SKM-1 treated with dmso at 0.1 percent for 144 hours (cell line): ENCODE results near the gene AP2A1.

ENCODE experiments used
- DNase-seq: peaks from one replicate; lab custom pipeline; 2025; ENCODE audit not compliant: unreplicated experiment; lab: John Stamatoyannopoulos, UW

AP2A1 gene

DNA sequence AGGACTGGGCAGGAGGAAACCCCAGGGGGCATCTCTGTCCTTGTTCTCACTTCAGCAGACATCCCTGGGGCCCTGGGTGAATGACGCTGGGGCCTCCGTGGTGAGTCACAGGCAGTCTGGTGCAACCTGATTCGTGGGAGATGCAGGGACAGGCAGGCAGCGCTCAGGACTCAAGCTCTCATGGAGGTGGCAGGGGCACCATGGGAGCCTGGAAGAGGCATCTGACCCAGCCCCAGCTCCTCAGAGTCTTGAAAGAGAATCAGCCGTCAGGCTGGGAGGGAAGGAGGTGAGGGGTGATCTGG lies 70.2 kb downstream of the AP2A1 start:
- DNase-seq = no peak

DNA sequence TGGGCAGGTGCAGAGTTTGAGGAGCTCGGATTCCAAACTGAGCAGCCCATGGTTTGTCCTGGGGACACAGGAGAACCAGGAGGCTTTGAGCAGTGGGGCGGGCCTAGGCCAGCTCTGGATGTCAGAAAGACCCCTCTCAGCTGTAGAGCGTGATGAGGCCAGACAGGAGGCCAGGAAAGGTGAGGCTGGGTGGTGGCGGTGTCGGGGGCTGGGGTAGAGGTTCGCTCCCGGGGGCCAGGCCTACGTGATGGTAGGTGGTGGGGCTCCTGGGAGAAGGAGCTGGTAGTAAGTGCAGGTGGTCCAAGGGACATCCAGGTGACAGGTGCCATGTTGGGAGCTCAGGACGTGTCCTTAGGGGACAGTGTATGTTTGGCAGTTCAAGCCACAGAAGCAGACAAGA lies 70.6 kb downstream of the AP2A1 start:
- DNase-seq = no peak

DNA sequence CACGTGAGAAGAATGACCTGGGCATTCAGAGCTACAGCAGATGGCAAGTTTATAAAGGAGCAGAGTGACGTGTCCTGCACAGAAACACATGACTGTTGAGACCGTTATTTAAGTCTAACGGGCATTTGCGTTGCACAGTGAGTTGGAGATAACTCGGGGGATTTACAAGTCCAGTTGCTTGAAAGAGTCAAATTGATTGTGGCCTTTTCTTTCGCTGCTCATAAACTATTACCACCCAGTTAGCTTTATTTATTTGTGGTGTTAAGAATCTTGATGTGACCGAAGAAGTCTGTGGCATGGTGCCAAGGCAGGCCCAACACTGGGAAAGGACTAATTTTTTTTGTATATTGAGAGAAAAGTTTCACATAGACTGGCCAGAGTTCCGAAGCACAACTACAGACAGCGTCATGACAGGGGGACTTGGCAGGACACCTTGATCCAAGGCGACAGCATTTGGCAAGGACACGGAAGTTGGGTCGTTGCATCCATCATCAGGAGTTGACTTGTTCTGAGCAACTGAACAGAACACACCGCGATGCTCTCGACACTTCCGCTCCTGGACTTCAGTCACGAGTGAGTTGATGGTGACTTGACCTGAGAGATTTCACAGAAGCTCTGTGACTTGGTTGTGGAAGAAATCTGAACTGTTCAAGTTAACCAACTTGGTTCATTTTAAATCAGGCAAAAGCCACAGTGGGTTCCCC lies 72.2 kb downstream of the AP2A1 start:
- no peak for DNase-seq

DNA sequence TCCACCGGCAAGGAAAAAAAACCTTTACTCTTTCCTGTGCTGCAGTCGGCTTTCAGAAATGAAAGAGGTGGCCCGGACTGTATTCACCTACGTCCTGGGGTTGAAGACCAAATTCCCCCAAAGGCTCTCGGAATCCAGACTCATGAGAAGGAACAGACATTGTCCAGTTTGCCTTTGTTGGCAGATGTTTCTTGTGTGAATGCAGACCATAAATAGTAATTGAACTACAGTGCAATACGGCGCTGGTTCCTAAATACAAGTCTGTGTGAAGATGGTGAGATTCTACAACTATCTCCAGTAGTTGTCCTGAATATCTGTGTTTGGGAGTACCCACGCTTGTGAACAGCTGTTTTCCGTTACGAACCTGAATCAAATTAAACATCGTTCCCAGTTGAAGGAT lies 72.9 kb downstream of the AP2A1 start:
- DNase-seq = no peak

DNA sequence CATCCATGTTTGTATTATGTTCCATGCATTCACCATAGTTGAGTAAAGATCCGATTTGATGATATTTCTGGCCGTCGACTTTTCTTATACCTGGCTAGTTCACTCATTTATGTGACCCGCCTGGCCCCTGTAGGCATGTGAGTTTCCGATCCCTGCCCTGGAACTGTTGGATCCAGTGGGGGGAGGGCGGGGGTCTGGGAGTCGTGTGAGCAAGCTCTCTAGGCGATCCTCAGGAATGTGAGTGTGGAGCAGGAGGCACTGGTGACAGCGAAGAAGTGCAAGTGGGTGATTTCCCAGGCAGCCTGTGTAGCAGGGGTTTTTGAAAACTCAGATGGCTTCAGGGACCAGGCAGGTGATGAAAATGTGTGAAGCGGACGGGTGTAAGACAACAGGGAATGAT lies 73.5 kb downstream of the AP2A1 start:
- DNase-seq = no peak

DNA sequence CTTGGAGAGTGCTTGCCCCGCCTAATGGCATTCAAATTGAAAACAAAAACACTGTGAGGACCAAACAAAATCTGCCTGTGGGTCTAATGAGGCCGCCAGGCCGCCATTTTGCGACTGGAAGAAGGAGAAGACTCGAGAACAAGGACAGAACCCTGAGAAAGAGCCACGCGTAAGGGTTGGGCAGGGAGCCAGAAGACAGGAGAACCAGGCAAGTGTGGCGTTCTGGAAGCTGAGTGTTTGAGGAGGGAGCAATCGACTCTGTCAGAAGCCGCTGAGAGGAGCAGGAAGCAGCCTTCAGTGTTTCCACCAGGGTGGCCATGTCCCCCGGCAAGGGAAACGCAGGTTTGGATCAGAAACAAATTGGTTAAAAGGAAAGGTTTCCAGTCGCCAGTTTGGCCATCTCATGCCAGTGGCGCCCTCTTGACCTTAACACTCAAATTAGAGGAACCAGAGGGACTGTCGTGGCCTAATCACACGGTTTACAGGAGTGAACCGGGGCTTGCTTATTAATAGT lies 74.0 kb downstream of the AP2A1 start:
- DNase-seq = no peak

DNA sequence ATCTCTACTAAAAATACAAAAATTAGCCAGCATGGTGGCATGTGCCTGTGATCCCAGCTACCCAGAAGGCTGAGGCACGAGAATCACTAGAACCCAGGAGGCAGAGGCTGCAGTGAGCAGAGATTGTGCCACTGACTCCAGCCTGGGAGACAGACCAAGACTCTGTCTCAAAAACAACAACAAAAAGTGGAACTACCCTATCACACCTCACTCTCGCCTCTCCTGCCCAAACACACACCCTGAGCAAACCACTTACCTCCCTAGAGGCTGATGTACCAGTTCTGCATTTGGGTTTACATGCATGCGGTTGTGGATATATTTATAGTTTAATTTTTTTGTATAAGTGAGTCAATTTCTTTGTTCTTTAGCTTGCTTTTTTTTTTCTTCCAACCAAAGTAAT lies 76.5 kb downstream of the AP2A1 start:
- no peak for DNase-seq

DNA sequence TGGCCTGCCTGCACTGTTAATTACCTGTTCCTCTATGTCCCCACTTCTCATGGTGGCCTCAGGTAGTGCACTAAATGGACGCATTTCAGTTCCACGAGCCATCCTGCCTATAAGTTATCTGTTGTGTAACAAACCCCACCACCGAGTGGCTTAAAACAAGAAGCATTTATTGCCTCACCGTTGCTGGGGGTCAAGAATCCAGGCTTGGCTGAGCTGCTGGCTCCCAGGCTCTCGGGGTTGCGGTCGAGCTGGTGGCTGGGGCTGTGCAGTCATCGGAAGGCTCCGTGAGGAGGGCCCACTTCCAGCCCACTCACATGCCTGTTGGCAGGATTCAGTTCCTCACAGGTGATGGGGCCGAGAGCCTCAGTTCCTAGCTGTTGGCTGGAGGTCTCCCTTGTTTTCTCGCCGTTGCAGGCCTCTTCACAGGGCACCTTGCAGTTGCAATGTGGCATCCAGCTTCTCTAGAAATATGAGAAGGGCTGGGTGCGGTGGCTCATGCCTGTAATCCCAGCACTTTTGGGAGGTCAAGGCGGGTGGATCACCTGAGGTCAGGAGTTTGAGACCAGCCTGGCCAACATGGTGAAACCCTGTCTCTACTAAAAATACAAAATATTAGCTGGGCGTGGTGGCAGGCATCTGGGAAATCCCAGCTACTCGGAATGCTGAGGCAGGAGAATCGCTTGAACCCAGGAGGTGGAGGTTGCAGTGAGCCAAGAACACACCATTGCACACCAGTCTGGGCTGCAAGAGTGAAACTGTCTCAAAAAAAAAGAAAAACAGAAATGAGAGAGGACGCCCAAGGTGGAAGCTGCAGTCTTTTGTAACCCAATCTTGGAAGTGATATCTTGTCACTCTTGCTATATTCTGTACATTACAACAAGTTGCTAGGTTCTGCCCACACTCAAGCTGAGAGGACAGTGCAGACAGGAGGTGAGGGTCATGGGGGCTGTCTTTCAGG lies 77.6 kb downstream of the AP2A1 start:
- peak; percentile 27 for DNase-seq

DNA sequence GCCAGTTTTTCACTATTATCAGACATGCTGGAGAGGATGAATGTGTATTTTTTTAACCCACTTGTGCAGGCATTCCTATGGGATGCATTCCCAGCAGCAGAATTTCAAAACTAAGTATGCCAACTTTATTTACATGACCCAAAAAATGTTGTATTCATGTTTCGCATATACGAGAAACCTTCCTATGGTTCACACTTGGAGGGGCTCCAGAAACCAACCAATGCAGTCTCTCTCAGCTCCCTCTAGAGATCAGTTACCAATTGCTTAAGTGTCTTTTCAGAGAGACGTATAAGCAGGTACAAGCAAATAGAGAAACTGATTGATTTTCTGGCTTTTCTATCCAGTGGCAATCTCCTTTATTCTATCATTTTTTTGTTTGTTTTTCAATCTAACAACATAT lies 78.6 kb downstream of the AP2A1 start:
- no peak for DNase-seq

DNA sequence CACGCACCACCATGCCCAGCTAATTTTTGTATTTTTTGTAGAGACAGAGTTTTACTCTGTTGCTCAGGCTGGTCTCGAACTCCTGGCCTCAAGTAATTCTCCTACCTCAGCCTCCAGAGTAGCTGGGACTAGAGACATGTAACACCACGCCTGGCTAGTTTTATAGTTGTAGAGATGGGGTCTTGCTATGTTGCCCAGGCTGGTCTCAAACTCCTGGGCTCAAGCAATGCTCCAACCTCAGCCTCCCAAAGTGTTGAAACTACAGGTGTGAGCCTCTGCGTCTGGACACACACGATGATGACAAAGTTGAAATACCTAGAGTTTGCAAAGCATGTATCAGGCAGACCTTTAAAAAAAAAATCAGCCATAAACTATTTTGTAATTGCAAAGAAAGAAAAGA lies 79.6 kb downstream of the AP2A1 start:
- no peak for DNase-seq

DNA sequence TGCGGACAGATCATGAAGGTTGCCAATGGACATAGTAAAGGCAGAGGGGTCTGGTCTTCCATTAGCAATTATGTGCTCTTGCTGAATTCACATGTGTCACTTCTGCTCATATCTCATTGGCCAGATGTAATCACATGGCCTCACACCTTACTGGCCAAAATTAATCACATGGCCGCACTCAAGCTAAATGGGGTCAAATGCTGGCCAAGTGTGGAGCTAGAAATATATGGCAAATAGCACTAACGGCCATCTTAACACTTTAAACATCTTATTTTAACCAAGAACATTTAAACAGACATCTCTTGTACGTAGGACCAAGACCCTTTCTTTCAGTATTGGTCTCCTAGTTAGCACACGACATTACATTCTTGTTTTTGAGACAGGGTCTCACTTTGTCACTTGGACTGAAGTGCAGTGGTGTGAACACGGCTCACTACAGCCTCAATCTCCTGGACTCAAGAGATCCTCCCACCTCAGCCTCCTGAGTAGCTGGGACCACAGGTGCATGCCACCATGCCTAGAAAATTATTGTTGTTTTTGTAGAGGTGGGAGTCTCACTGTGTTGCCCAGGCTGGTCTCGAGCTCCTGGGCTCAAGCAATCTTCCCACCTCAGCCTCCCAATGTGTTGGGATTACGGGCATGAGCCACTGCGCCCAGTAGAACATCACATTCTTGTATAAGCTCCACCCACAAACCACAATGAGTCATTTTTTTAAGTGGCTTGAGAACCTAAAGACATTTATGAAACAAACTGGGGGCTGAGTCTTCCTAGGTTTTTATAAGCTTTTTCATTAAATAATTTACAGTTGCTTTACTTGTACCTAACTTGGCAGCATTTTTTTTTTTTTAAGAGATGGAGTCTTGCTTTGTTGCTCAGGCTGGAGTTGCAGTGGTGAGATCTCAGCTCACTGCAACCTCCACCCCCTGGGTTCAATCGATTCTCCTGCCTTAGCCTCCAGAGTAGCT lies 81.2 kb downstream of the AP2A1 start:
- no peak for DNase-seq

DNA sequence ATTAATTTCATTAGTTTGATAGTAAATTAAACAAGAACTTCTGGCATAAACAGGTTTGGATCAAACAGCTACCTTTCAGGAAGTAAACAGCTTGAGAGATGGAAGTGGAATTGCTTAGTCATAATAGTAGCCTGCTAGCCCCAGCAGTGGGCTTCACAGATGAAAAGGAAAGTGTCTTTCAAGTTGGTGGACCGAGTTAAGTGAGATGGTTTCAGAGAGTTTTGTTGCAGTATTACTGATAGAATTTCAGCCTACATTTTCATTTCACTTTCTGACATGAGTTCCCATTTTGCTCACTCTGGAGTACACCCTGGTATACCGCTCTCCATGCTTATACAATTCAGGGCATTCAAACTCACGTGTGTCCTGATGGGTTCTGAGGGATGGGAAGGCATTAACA lies 82.1 kb downstream of the AP2A1 start:
- DNase-seq = no peak

DNA sequence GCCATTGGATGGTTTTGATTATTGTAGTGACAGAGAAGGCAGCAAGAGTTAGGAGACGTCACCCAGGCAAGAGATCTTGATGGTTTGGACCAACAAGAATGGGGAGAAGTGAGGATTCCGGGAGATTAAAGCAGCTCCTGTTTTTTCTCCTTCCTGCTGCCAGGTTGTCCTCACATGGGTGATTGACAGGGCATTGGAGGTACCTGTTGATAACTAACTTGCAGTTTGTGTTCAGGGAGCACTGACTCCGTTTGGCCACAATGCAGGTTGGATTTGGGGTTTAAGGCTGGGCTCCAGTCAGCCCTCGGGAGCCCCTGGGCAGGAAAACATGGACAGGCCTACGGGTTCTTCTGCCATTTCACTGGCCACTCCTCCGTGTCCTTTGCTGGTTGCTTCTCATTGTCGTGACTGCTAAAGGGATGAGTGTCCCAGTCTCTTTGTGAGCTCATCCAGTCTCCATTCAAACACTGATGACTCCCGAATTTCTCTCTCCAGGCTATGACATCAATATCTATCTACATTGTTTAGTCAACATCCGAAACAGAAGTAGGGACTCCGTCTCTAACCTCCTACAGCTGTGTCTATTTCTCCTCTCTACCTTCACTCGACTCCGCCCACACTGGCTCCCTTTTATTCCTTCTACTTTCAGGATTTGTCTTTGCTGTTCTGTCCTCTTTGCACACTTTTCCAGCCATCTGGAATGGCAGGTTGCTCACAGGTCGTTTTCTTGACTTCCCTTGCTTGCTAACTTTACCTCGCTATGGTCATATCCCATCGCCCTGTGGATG lies 82.8 kb downstream of the AP2A1 start:
- DNase-seq = no peak

DNA sequence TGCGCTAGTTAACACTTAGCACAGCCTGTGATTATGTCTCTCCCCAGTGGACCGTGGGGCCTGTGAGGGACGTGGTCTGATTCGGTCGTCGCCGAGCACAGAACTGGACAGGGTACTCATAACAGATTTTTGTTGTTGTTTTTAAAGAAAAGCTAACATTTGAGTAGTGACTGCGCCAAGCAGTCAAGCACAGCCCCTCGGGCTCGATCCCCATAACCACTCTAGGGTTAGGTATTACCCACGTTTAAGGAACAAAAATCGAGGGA lies 83.4 kb downstream of the AP2A1 start:
- no peak for DNase-seq

DNA sequence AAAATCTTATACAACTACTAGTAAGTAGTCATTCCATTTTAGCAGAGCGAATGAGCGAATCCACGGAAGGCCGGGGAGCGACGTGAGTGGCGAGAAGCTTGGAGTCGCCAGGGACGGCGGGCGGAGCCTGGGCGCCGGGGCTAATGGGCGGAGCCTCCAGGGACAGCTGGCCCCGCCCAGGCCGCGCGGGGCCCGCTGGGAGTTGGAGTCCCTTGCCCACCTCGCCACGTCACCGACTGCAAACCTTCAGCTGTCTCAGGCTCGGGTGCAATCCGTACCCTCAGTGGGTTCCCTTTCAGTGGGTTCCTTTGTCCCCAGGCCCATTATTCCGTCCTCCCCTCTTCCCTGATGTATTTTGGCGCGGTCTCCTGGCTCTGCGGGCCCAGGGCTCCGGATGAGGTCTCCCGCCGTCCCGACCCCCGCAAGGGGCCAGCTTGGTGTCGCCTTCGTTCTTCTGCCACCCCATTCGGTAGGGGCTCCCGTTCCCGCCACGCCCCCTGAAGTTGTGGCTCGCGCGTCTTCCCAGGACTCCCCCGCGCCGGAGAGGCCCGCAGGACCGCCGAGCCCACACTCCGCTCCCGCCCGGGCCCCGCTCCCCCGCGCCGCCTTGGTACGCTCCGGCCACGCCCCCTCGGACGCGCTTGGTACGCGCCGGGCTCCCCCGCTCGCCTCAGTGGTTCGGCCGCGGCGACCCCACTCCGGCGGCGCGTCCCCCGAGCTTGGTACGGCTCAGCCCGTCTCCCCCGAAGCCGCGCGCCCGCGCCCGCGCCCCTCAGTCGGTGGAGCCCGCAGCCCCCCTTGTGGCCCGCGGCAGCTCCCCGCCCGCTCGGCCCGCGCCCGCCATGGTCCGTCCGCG lies 83.9 kb downstream of the AP2A1 start, which contains the start of gene PTOV1:
Gene PTOV1 (plus strand): TSS at position 673 of the 856 bp plus-strand sequence.
- peak; percentile 50 for DNase-seq

DNA sequence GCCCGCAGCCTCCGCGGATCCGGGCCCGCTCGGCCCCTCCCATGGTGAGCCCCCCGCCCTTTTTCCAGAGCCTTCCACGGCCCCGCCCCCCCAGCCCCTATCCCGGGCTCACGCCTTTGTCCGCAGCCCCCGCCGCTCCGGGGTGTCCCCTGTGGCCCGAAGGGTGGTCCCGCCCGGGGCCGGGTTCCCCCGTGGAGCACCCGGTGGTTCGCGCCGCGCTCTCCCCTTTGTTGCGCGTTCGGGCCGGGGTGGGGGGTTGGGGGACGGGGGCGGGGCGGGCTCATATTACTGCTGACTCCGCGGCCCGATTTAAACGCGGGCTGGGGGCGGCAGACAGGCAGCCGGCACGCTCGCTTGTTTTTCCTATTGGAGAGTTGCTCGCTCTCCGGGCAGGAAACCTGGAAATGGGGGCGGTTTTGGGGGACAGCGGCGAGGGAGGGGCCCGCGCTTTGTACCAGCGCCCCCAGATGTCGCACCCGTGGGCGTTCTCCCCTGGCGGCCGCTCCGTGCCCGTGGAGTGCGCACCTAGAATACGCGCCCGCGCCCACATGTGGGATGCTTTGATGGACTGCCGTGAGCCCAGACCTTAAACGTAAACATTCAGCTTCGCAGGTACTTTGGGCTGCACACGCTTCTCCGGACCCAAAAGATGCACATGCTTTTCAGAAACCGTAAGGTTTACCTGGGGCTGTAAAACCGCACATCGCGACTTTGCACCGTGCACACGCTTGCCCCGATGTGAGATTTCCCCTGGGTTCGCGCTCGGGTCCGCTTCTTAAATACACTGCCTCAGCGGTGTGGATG lies 84.9 kb downstream of the AP2A1 start:
- no peak for DNase-seq

DNA sequence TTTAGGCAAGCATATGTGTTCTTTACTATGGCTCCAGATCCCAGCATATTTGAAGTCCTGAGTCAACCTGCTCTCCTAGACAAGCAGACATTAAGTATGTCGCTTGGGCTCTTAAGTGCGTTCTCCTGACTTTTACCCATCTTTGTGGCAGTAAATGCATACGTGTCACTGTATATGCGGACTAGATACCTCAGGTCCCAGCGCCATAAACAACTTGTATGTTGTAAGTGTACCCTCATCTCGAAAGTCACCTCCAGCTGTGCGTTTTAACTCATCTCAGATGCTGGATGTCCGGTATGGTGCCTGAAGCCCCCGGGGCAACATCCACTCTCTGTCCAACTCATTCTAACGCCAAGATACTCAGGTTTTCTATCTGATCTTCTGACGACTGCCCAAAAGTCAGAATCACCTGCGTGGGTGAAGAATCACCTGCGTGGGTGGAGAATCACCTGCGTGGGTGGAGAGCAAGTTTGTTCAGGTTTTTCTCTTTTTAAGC lies 85.9 kb downstream of the AP2A1 start:
- no peak for DNase-seq

DNA sequence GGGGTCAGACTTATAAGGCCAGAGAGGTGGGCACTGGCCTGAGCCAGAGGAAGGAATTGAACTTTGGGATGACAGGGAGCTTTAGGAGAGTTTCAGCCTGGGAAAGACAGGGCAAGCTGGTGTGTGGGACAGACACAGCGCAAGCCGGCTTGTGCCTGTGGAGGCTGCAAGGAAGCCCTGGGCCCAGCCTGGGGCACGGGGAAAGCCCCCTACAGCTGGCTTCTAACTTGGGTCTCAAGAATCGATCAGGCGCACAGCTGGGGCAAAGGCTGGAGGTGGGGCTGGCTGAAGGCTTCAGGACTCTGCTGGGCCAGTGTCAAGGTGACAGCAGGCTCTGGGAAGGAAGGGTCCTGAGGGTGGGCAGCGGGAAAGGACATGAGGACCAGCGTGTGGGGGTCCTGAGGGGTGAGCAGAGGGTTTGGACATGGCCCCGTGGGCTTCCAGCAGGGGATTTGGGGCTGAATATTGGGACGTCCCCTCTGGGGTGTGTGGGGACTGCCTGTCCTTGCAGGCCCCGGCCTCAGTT lies 87.1 kb downstream of the AP2A1 start:
- no peak for DNase-seq
